ENCODE measurements around the gene CDH18. TPM values are rescaled to one million over a fixed set of nuclear protein-coding genes. Genes with fewer than 3 reads are reported as not detected.

The CDH18 gene
- total and polyA plus RNA-seq, 2 donors (not counting 1 experiment from before 2014, with no cell fraction given) = 0.16 to 0.33 TPM

GRCh38 chr5:19885040-19885824 lies 102.8 kb downstream of the CDH18 start:
- Histone ChIP-seq H2AFZ (ENCODE audit: low read length) (no peak overlapping the region), H3K9me3 (ENCODE audit: control insufficient read depth, insufficient read depth, low read depth, low read length) (no peaks in the 10 kb centered on the region), H4K20me1 (ENCODE audit: control insufficient read depth, extremely low read depth, insufficient read depth, low read length) (no peaks in the 10 kb centered on the region), H3K79me2 (ENCODE audit: control insufficient read depth, insufficient read depth, low read length) (no peaks in the 10 kb centered on the region), H3K4me3 (replicated peaks in 1 of 4; ENCODE audit: control extremely low read depth in 1 of 4, insufficient read depth in 1 of 4, low read depth in 3 of 4, low read length in 4 of 4) (no peak overlapping the region), H3K36me3 (ENCODE audit: control insufficient read depth, insufficient read depth, low read length) (no peaks in the 10 kb centered on the region), H3K27ac (ENCODE audit: insufficient read depth, low read length) (no peak overlapping the region), H3K9ac (ENCODE audit: insufficient read depth, low read length) (no peak overlapping the region), H3K4me2 (ENCODE audit: extremely low read depth, insufficient read depth, low read length) (no peak overlapping the region), H3K27me3 (ENCODE audit: control insufficient read depth, insufficient read depth, low read length) (no peaks in the 10 kb centered on the region), H3K4me1 (ENCODE audit: control insufficient read depth, extremely low read depth, insufficient read depth, low read length) (no peaks in the 10 kb centered on the region)
- DNase-seq (ENCODE audit: low read depth in 2 of 2) = no peak
- TF ChIP-seq EZH2 (IDR thresholded peaks at IDR 0.05; ENCODE audit: low read length, missing control alignments) (no peak), CTCF (conservative IDR thresholded peaks at IDR 0.05 in 1 of 2, IDR thresholded peaks at IDR 0.05 in 1 of 2; ENCODE audit: low read depth in 1 of 2, low read length in 2 of 2) (no peak)

- no peak for DNase-seq (ENCODE audit: low read depth in 2 of 2)
- no peaks in the 10 kb centered on the region for H3K9me3 ChIP-seq (ENCODE audit: control insufficient read depth, insufficient read depth, low read depth, low read length)
- no peaks in the 10 kb centered on the region for H3K79me2 ChIP-seq (ENCODE audit: control insufficient read depth, insufficient read depth, low read length)
- H3K27me3 ChIP-seq (ENCODE audit: control insufficient read depth, insufficient read depth, low read length) = no peaks in the 10 kb centered on the region
- H3K36me3 ChIP-seq (ENCODE audit: control insufficient read depth, insufficient read depth, low read length) = no peaks in the 10 kb centered on the region
- H3K9ac ChIP-seq (ENCODE audit: insufficient read depth, low read length) = no peak overlapping the region
- no peak overlapping the region for H3K27ac ChIP-seq (ENCODE audit: insufficient read depth, low read length)
- H4K20me1 ChIP-seq (ENCODE audit: control insufficient read depth, extremely low read depth, insufficient read depth, low read length) = no peaks in the 10 kb centered on the region
- no peak for TF ChIP-seq CTCF (conservative IDR thresholded peaks at IDR 0.05 in 1 of 2, IDR thresholded peaks at IDR 0.05 in 1 of 2; ENCODE audit: low read depth in 1 of 2, low read length in 2 of 2)
- TF ChIP-seq EZH2 (IDR thresholded peaks at IDR 0.05; ENCODE audit: low read length, missing control alignments) = no peak
- H3K4me3 ChIP-seq (replicated peaks in 1 of 4; ENCODE audit: control extremely low read depth in 1 of 4, insufficient read depth in 1 of 4, low read depth in 3 of 4, low read length in 4 of 4) = no peak overlapping the region
- H2AFZ ChIP-seq (ENCODE audit: low read length) = no peak overlapping the region
- no peak overlapping the region for H3K4me2 ChIP-seq (ENCODE audit: extremely low read depth, insufficient read depth, low read length)
- H3K4me1 ChIP-seq (ENCODE audit: control insufficient read depth, extremely low read depth, insufficient read depth, low read length) = no peaks in the 10 kb centered on the region
Observed at GRCh38 chr5:19880859-19881436, 107.1 kb downstream of the CDH18 start.

- no peaks in the 10 kb centered on the region for H3K9me3 ChIP-seq (ENCODE audit: control insufficient read depth, insufficient read depth, low read depth, low read length)
- H3K36me3 ChIP-seq (ENCODE audit: control insufficient read depth, insufficient read depth, low read length) = no peaks in the 10 kb centered on the region
- DNase-seq (ENCODE audit: low read depth in 2 of 2) = no peak
- H4K20me1 ChIP-seq (ENCODE audit: control insufficient read depth, extremely low read depth, insufficient read depth, low read length) = no peaks in the 10 kb centered on the region
- H3K4me2 ChIP-seq (ENCODE audit: extremely low read depth, insufficient read depth, low read length) = no peak overlapping the region
- H3K4me1 ChIP-seq (ENCODE audit: control insufficient read depth, extremely low read depth, insufficient read depth, low read length) = no peaks in the 10 kb centered on the region
- TF ChIP-seq EZH2 (IDR thresholded peaks at IDR 0.05; ENCODE audit: low read length, missing control alignments) (no peak), CTCF (conservative IDR thresholded peaks at IDR 0.05 in 1 of 2, IDR thresholded peaks at IDR 0.05 in 1 of 2; ENCODE audit: low read depth in 1 of 2, low read length in 2 of 2) (no peak)
- H2AFZ ChIP-seq (ENCODE audit: low read length) = no peak overlapping the region
- H3K27ac ChIP-seq (ENCODE audit: insufficient read depth, low read length) = no peak overlapping the region
- no peaks in the 10 kb centered on the region for H3K79me2 ChIP-seq (ENCODE audit: control insufficient read depth, insufficient read depth, low read length)
- no peak overlapping the region for H3K4me3 ChIP-seq (replicated peaks in 1 of 4; ENCODE audit: control extremely low read depth in 1 of 4, insufficient read depth in 1 of 4, low read depth in 3 of 4, low read length in 4 of 4)
- no peaks in the 10 kb centered on the region for H3K27me3 ChIP-seq (ENCODE audit: control insufficient read depth, insufficient read depth, low read length)
- no peak overlapping the region for H3K9ac ChIP-seq (ENCODE audit: insufficient read depth, low read length)
Observed at GRCh38 chr5:19880458-19880857, 107.5 kb downstream of the CDH18 start.

Data from fibroblast of lung (primary cell).